HCT116 (cell line): ENCODE results near the gene MTG1. TPM values are rescaled to one million over a fixed set of nuclear protein-coding genes. Genes with fewer than 3 reads are reported as not detected.

Source experiments
- ATAC-seq: fragments of 200-7000 bp; cut with Tn5 transposase; 2 replicates; pipeline ENCODE4 v1.9.1; 2020; ENCODE audit warnings: mild to moderate bottlenecking, moderate library complexity
- BruUV-seq: library from RNA; stranded (reverse); fragments of 400-500 nt; replicated peaks from 2 replicates; lab custom pipeline; 2021; lab: Mats Ljungman, UMichigan
- CTCF ChIA-PET: fragments of 300-600 bp; sonication (Branson Sonifier 250); formaldehyde crosslinking; loops from one replicate; lab custom pipeline; 2021; ENCODE audit warnings: antibody characterized with exemption; lab: Charles Lee
- POLR2A ChIA-PET: fragments of 300-600, 350-600 bp; sonication (Branson Sonifier 250); formaldehyde crosslinking; loops from one replicate; lab custom pipeline; 2021; ENCODE audit warnings: antibody characterized with exemption; lab: Charles Lee
- RAD21 ChIA-PET, 2 experiments: fragments of 300-600 bp; sonication (Branson Sonifier 250); formaldehyde crosslinking; loops; one replicate each; lab custom pipeline; 2023; ENCODE audit warnings: low total read pairs in 2 of 2; ENCODE audit not compliant: uncharacterized antibody in 2 of 2, unreplicated experiment in 2 of 2, low non-redundant PET in 1 of 2; lab: Charles Lee
- DNase-seq: peaks from one replicate; pipeline ENCODE4 v3.0.0-alpha.2; 2010; ENCODE audit warnings: low read depth, low spot score
- H2AFZ ChIP-seq: fragments of 200-600 bp; shearing (Covaris generic), sonication (generic); 2 replicates; pipeline ENCODE4 v1.6.1; 2017; ENCODE audit warnings: low read depth, mixed run types, mixed read lengths, antibody characterized with exemption, low read length; ENCODE audit not compliant: poor library complexity, severe bottlenecking
- H3K27ac ChIP-seq: 2 replicates; pipeline ENCODE4 v1.5.1; 2012; ENCODE audit warnings: low read depth, low read length
- H3K27me3 ChIP-seq: fragments of 200-600 bp; sonication (generic); 2 replicates; pipeline ENCODE4 v1.6.1; 2016; ENCODE audit warnings: mixed run types, low read length, mixed read lengths; ENCODE audit not compliant: insufficient read depth
- H3K36me3 ChIP-seq, 2 experiments: fragments of 200-500 bp in 1 of 2; fragments of 200-600 bp in 1 of 2; sonication (Bioruptor generic) in 1 of 2; sonication (generic) in 1 of 2; 2 replicates each; pipeline versions ENCODE4 v1.5.1 to v1.6.1; 2014 to 2016; ENCODE audit warnings: low read length in 2 of 2, inconsistent platforms in 1 of 2, mixed read lengths in 1 of 2, mixed run types in 1 of 2; ENCODE audit not compliant: insufficient read depth in 2 of 2, control insufficient read depth in 1 of 2
- H3K4me1 ChIP-seq, 2 experiments: fragments of 200-600 bp in 1 of 2; sonication (generic) in 1 of 2; 2 replicates each; pipeline versions ENCODE4 v1.5.1 to v1.6.1; 2012 to 2017; ENCODE audit warnings: low read length in 2 of 2, inconsistent platforms in 1 of 2, mild to moderate bottlenecking in 1 of 2, mixed read lengths in 1 of 2, mixed run types in 1 of 2, moderate library complexity in 1 of 2; ENCODE audit not compliant: insufficient read depth in 2 of 2, control insufficient read depth in 1 of 2
- H3K4me2 ChIP-seq: fragments of 200-600 bp; sonication (generic); 2 replicates; pipeline ENCODE4 v1.6.1; 2017; ENCODE audit warnings: mixed run types, low read length, mixed read lengths
- H3K4me3 ChIP-seq, 2 experiments: fragments of 200-600 bp in 1 of 2; sonication (generic) in 1 of 2; replicated peaks in 1 of 2; 2 replicates each; pipeline ENCODE4 v1.5.1; 2011 to 2016; ENCODE audit warnings: low read length in 2 of 2, control low read depth in 1 of 2, low read depth in 1 of 2, mild to moderate bottlenecking in 1 of 2, mixed read lengths in 1 of 2, mixed run types in 1 of 2
- H3K79me2 ChIP-seq: fragments of 200-600 bp; sonication (generic); 2 replicates; pipeline ENCODE4 v1.6.1; 2017; ENCODE audit warnings: mild to moderate bottlenecking, mixed run types, low read length, moderate library complexity, mixed read lengths; ENCODE audit not compliant: insufficient read depth
- H3K9ac ChIP-seq: fragments of 200-600 bp; sonication (generic); 2 replicates; pipeline ENCODE4 v1.6.1; 2016; ENCODE audit warnings: low read length, mixed read lengths
- H3K9me2 ChIP-seq: fragments of 200-600 bp; sonication (generic), shearing (Covaris generic); 2 replicates; pipeline ENCODE4 v1.6.1; 2017; ENCODE audit warnings: mixed run types, mild to moderate bottlenecking, moderate library complexity; ENCODE audit not compliant: insufficient read depth
- H3K9me3 ChIP-seq, 2 experiments: fragments of 200-500 bp in 1 of 2; fragments of 200-600 bp in 1 of 2; sonication (Bioruptor generic) in 1 of 2; sonication (generic) in 1 of 2; 2 replicates each; pipeline ENCODE4 v1.6.1; 2014 to 2017; ENCODE audit warnings: low read length in 2 of 2, mixed read lengths in 2 of 2, inconsistent platforms in 1 of 2, low read depth in 1 of 2, mild to moderate bottlenecking in 1 of 2, mixed run types in 1 of 2, moderate library complexity in 1 of 2; ENCODE audit not compliant: control insufficient read depth in 1 of 2, insufficient read depth in 1 of 2
- H4K20me1 ChIP-seq: fragments of 200-600 bp; sonication (generic), shearing (Covaris generic); 2 replicates; pipeline ENCODE4 v1.6.1; 2017; ENCODE audit warnings: mixed run types, mild to moderate bottlenecking, moderate library complexity; ENCODE audit not compliant: insufficient read depth
- CBX3 ChIP-seq: IDR thresholded peaks from 2 replicates; pipeline ENCODE4 v1.6.1; 2012; ENCODE audit warnings: low read depth
- CEBPB ChIP-seq: IDR thresholded peaks from 2 replicates; pipeline ENCODE4 v1.6.1; 2012; ENCODE audit warnings: low read depth
- EZH2phosphoT487 ChIP-seq: fragments of 200-600 bp; IDR thresholded peaks from 2 replicates; pipeline ENCODE4 v1.6.1; 2018; ENCODE audit warnings: antibody characterized with exemption, borderline replicate concordance
- POLR2A ChIP-seq: IDR thresholded peaks from 2 replicates; pipeline ENCODE4 v1.7.0; 2011; ENCODE audit warnings: borderline replicate concordance; ENCODE audit not compliant: insufficient read depth, insufficient read length; ENCODE audit errors: extremely low read depth
- POLR2AphosphoS5 ChIP-seq: IDR thresholded peaks from 2 replicates; pipeline ENCODE4 v1.6.1; 2011; ENCODE audit warnings: mild to moderate bottlenecking, low read depth, low read length, moderate library complexity
- RAD21 ChIP-seq: IDR thresholded peaks from 2 replicates; pipeline ENCODE4 v1.6.1; 2012; ENCODE audit warnings: low read depth, mild to moderate bottlenecking
- SIN3A ChIP-seq: IDR thresholded peaks from 2 replicates; pipeline ENCODE4 v1.6.1; 2012; ENCODE audit warnings: low read depth
- SRF ChIP-seq: IDR thresholded peaks from 2 replicates; pipeline ENCODE4 v1.6.1; 2012; ENCODE audit warnings: low read depth
- YY1 ChIP-seq: IDR thresholded peaks from 2 replicates; pipeline ENCODE4 v1.6.1; 2011; ENCODE audit warnings: low read length, low read depth, moderate library complexity, mild to moderate bottlenecking; ENCODE audit not compliant: insufficient replicate concordance; ENCODE audit errors: extremely low read depth
- ZNF274 ChIP-seq: fragments of 200-500 bp; sonication (Bioruptor generic); IDR thresholded peaks from 2 replicates; pipeline ENCODE4 v1.6.1; 2014; ENCODE audit warnings: mild to moderate bottlenecking, low read depth, low read length, inconsistent platforms
- intact Hi-C: fragments of 100-400 bp; cut with micrococcal nuclease; formaldehyde crosslinking; loops from 2 replicates; pipeline ENCODE4 v1.10.0; 2022
- total RNA-seq: library from RNA; stranded (reverse); gene quantifications from one replicate; pipeline ENCODE4 v1.2.1, GENCODE V29; 2021; ENCODE audit not compliant: unreplicated experiment
- TF ChIP-seq, protein P1 (sequence below), 3 experiments: fragments of 200-600 bp in 1 of 3; sonication (generic) in 1 of 3; IDR thresholded peaks in 2 of 3; conservative IDR thresholded peaks in 1 of 3; 2 replicates each; pipeline ENCODE4 v1.5.1; 2012 to 2017; ENCODE audit warnings: low read depth in 2 of 3, low read length in 2 of 3, antibody characterized with exemption in 1 of 3, borderline replicate concordance in 1 of 3, control low read depth in 1 of 3, mild to moderate bottlenecking in 1 of 3, mixed read lengths in 1 of 3, mixed run types in 1 of 3, moderate library complexity in 1 of 3; ENCODE audit not compliant: insufficient read depth in 1 of 3
- TF ChIP-seq, protein P2 (sequence below): IDR thresholded peaks from 2 replicates; pipeline ENCODE4 v1.6.1; 2011; ENCODE audit warnings: mild to moderate bottlenecking, low read length, moderate library complexity; ENCODE audit not compliant: insufficient replicate concordance; ENCODE audit errors: extremely low read depth

The MTG1 gene
- total RNA-seq, 1 experiment from 2014 or later = 23.1 TPM

DNA sequence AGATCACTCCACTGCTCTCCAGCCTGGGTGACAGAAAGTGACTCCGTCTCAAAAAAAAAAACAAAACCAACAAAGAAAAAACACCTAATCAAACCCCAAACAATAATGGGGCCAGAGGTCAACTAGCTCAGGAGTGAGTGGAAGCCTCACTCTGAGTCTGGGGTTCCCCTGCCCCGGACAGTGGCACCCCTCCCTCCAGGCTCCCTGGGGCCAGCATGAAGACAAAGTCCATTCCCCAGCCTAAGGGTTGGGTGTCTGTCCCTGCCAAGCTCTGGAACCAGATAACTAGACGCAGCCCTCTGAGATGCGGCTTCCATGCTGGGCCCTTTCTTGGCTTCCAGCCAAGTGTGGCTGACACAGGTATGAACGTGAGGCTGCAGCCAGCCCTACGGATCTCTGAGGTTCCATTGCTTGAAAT lies 34.4 kb upstream of the MTG1 start:
- H3K79me2 ChIP-seq = peaks cover 6% of the 10 kb centered on the region; the same call in 1 of the 2 replicates
- no peak for DNase-seq
- no peak overlapping the region for H3K27ac ChIP-seq
- CTCF ChIA-PET = no interaction called here
- no peak overlapping the region for H3K9ac ChIP-seq
- TF ChIP-seq YY1 (no peak), SIN3A (no peak), RAD21 (no peak), SRF (no peak), CEBPB (no peak), POLR2AphosphoS5 (no peak), ZNF274 (no peak), EZH2phosphoT487 (no peak), POLR2A (no peak), CBX3 (no peak)
- TF ChIP-seq, protein P1, sequence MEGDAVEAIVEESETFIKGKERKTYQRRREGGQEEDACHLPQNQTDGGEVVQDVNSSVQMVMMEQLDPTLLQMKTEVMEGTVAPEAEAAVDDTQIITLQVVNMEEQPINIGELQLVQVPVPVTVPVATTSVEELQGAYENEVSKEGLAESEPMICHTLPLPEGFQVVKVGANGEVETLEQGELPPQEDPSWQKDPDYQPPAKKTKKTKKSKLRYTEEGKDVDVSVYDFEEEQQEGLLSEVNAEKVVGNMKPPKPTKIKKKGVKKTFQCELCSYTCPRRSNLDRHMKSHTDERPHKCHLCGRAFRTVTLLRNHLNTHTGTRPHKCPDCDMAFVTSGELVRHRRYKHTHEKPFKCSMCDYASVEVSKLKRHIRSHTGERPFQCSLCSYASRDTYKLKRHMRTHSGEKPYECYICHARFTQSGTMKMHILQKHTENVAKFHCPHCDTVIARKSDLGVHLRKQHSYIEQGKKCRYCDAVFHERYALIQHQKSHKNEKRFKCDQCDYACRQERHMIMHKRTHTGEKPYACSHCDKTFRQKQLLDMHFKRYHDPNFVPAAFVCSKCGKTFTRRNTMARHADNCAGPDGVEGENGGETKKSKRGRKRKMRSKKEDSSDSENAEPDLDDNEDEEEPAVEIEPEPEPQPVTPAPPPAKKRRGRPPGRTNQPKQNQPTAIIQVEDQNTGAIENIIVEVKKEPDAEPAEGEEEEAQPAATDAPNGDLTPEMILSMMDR (IDR thresholded peaks at IDR 0.05 in 2 of 3, conservative IDR thresholded peaks at IDR 0.05 in 1 of 3; ENCODE audit: borderline replicate concordance in 1 of 3, insufficient read depth in 1 of 3, low read depth in 2 of 3, low read length in 2 of 3) = no peak
- TF ChIP-seq, protein P2, sequence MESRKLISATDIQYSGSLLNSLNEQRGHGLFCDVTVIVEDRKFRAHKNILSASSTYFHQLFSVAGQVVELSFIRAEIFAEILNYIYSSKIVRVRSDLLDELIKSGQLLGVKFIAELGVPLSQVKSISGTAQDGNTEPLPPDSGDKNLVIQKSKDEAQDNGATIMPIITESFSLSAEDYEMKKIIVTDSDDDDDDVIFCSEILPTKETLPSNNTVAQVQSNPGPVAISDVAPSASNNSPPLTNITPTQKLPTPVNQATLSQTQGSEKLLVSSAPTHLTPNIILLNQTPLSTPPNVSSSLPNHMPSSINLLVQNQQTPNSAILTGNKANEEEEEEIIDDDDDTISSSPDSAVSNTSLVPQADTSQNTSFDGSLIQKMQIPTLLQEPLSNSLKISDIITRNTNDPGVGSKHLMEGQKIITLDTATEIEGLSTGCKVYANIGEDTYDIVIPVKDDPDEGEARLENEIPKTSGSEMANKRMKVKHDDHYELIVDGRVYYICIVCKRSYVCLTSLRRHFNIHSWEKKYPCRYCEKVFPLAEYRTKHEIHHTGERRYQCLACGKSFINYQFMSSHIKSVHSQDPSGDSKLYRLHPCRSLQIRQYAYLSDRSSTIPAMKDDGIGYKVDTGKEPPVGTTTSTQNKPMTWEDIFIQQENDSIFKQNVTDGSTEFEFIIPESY = no peak
- TF ChIP-seq, all 23 proteins: peak for 0
- POLR2A ChIA-PET = no interaction called here
- Histone ChIP-seq H3K27me3 (no peaks in the 10 kb centered on the region), H3K9me3 (no peaks in the 10 kb centered on the region), H2AFZ (no peak overlapping the region), H3K36me3 (no peaks in the 10 kb centered on the region; a peak in 1 of 4 replicates), H3K9me2 (no peaks in the 10 kb centered on the region), H4K20me1 (no peaks in the 10 kb centered on the region), H3K4me3 (no peak overlapping the region), H3K4me2 (no peak overlapping the region), H3K4me1 (peaks cover 3 to 5% of the 10 kb centered on the region in 2 experiments; a peak in 2 of 4 replicates)
- no peak for ATAC-seq
- intact Hi-C loops = no loop called here
- BruUV-seq = no TSS peak
- RAD21 ChIA-PET = no interaction called here
